Uterus (tissue), 4 donors: ENCODE measurements around the gene S100A3. TPM values are rescaled to one million over a fixed set of nuclear protein-coding genes. Genes with fewer than 3 reads are reported as not detected.

Experiments
- DNase-seq, 2 donors: peaks; one replicate each; pipeline ENCODE4 v3.0.0-alpha.2; 2019 to 2020
- H3K27ac ChIP-seq, 2 donors: fragments of 200-600 bp; sonication (generic); 1 replicate in 1 of 2; 2 replicates in 1 of 2; pipeline ENCODE4 v1.5.1; 2016 to 2018
- H3K27me3 ChIP-seq, 2 donors: fragments of 200-600 bp; sonication (generic); one replicate each; pipeline ENCODE4 v1.5.1; 2018 to 2019; ENCODE audit warnings: control low read depth in 1 of 2
- H3K36me3 ChIP-seq, 2 donors: fragments of 200-600 bp; sonication (generic); one replicate each; pipeline ENCODE4 v1.5.1; 2019; ENCODE audit warnings: control low read depth in 1 of 2
- H3K4me1 ChIP-seq, 2 donors: fragments of 200-600 bp; sonication (generic); one replicate each; pipeline ENCODE4 v1.5.1; 2018 to 2019; ENCODE audit warnings: control low read depth in 1 of 2
- H3K4me3 ChIP-seq, 2 donors: fragments of 200-600 bp; sonication (generic); 1 replicate in 1 of 2; 2 replicates in 1 of 2; pipeline ENCODE4 v1.5.1; 2018 to 2019; ENCODE audit warnings: mild to moderate bottlenecking in 1 of 2
- H3K9me3 ChIP-seq, 2 donors: fragments of 200-600 bp; sonication (generic); one replicate each; pipeline ENCODE4 v1.5.1; 2019; ENCODE audit warnings: control low read depth in 1 of 2
- POLR2A ChIP-seq, 2 donors: fragments of 450-650 bp; IDR thresholded peaks; one replicate each; pipeline ENCODE4 v1.6.1; 2016; ENCODE audit warnings: antibody characterized with exemption in 2 of 2, mild to moderate bottlenecking in 1 of 2, moderate library complexity in 1 of 2
- intact Hi-C: fragments of 100-400 bp; cut with DNase I; formaldehyde crosslinking; loops from one replicate; pipeline ENCODE4 v1.15.1; 2023; ENCODE audit warnings: low total_unique reads
- total RNA-seq, 4 donors: library from RNA; depleted of rRNA in 3 of 4; stranded (reverse); fragments of >200 nt in 3 of 4; gene quantifications; one replicate each; pipeline versions ENCODE4 v1.1.0 to v1.2.4, GENCODE V29; 2014 to 2023
- TF ChIP-seq, protein P1 (sequence below), 4 experiments: fragments of 200-600 bp in 2 of 4; fragments of 450-650 bp in 2 of 4; sonication (generic) in 2 of 4; IDR thresholded peaks; one replicate each; pipeline ENCODE4 v1.5.1; 2016 to 2019; ENCODE audit warnings: antibody characterized with exemption in 4 of 4, mild to moderate bottlenecking in 2 of 4, moderate library complexity in 1 of 4
- donor health status: DM: yes; HTN: yes; CAD: no.

S100A3 gene
- total RNA-seq, 4 donors from 2014 or later, result 1.2 to 3.7 TPM; not detected in 2

DNA sequence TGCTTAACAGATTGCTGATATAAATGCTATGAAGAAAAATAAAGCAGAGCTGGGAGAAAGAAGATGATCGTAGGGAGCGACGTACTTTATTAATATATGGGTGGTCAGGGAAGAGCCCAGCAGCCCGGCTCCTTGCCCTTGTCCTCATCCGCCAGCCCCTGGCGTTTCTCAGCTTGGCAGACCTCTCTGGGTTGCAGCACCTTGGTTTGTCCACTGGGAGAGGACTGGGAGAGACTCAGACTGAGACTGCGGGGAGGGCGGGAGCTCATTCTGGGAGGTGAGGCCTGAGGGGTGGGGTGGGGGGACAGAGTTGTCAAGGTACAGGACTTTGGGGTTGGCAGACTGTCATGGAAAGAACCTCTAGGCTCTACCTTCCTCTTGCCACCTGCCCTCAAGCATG, 3.3 kb upstream of the S100A3 start:
- Histone ChIP-seq H3K4me1 (peaks cover 0 to 18% of the 10 kb centered on the region in 2 donors), H3K9me3 (no peaks in the 10 kb centered on the region), H3K4me3 (no peak overlapping the region), H3K27ac (no peak overlapping the region), H3K27me3 (no peaks in the 10 kb centered on the region), H3K36me3 (no peaks in the 10 kb centered on the region)
- intact Hi-C loops, result no loop called here
- TF ChIP-seq POLR2A (IDR thresholded peaks at IDR 0.05), result no peak
- TF ChIP-seq, protein P1, sequence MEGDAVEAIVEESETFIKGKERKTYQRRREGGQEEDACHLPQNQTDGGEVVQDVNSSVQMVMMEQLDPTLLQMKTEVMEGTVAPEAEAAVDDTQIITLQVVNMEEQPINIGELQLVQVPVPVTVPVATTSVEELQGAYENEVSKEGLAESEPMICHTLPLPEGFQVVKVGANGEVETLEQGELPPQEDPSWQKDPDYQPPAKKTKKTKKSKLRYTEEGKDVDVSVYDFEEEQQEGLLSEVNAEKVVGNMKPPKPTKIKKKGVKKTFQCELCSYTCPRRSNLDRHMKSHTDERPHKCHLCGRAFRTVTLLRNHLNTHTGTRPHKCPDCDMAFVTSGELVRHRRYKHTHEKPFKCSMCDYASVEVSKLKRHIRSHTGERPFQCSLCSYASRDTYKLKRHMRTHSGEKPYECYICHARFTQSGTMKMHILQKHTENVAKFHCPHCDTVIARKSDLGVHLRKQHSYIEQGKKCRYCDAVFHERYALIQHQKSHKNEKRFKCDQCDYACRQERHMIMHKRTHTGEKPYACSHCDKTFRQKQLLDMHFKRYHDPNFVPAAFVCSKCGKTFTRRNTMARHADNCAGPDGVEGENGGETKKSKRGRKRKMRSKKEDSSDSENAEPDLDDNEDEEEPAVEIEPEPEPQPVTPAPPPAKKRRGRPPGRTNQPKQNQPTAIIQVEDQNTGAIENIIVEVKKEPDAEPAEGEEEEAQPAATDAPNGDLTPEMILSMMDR (IDR thresholded peaks at IDR 0.05), result no peak
- peak in 1 of 2 donors; percentile 12 for DNase-seq

GRCh38 chr1:153550827-153551500, 1.9 kb upstream of the S100A3 start:
- Histone ChIP-seq H3K4me1 (peaks cover 0 to 25% of the 10 kb centered on the region in 2 donors), H3K27me3 (no peaks in the 10 kb centered on the region), H3K9me3 (no peaks in the 10 kb centered on the region), H3K4me3 (no peak overlapping the region), H3K36me3 (no peaks in the 10 kb centered on the region), H3K27ac (no peak overlapping the region)
- DNase-seq, result peak in 1 of 2 donors; percentile 12
- intact Hi-C loops, result no loop called here
- TF ChIP-seq, protein P1 (IDR thresholded peaks at IDR 0.05), result no peak
- no peak for TF ChIP-seq POLR2A (IDR thresholded peaks at IDR 0.05)

- intact Hi-C loops, result no loop called here
- Histone ChIP-seq H3K27ac (peak overlapping the region; percentile 53 to 94), H3K36me3 (no peaks in the 10 kb centered on the region), H3K27me3 (no peaks in the 10 kb centered on the region), H3K4me1 (peaks cover 5 to 28% of the 10 kb centered on the region in 2 donors), H3K4me3 (no peak overlapping the region), H3K9me3 (no peaks in the 10 kb centered on the region)
- no peak for DNase-seq
- TF ChIP-seq, protein P1 (IDR thresholded peaks at IDR 0.05), result no peak
- no peak for TF ChIP-seq POLR2A (IDR thresholded peaks at IDR 0.05)
Measured at GRCh38 chr1:153550398-153550758, 1.3 kb upstream of the S100A3 start.

DNA sequence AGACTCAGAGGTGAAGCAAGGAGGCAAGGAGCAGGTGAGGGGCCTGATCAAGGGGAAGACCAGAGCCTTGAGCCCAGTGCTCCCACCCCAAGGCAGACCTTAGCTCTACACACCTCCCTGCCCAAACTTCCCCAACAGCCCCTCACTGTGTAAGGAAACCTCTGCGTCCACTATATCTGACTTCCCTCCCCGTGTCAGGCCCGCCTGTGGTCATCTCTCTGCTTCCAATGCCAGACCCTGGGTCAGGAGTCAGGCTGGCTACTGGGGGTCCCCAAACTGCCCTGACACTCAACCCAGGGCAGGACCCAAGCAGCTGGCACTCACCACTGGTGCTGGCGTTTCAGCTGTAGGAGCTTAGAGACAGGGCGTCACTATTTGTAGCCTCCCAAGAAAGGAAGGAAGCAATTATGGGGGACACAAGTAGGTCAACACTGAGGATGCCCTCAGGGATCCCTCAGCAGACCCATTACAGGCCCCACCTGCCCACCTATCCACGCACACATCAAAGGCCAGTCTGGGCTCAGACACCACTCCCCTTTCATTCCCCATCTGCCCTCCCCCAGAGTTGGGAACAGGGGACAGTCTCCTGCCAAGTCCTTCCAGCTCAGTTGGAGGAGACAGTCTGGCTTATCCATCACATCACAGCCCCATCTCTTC, 811 bp upstream of the S100A3 start:
- H3K4me1 ChIP-seq, result peaks cover 5 to 31% of the 10 kb centered on the region in 2 donors
- intact Hi-C loops, result no loop called here

More for the DNA sequence above, 811 bp upstream of the S100A3 start:
- H3K9me3 ChIP-seq, result no peaks in the 10 kb centered on the region
- TF ChIP-seq, protein P1 (IDR thresholded peaks at IDR 0.05), result no peak
- TF ChIP-seq POLR2A (IDR thresholded peaks at IDR 0.05), result no peak
- H3K27me3 ChIP-seq, result no peaks in the 10 kb centered on the region
- no peak overlapping the region for H3K4me3 ChIP-seq
- no peaks in the 10 kb centered on the region for H3K36me3 ChIP-seq
- peak in 1 of 2 donors; percentile 18 for DNase-seq
- peak overlapping the region; percentile 53 to 94 for H3K27ac ChIP-seq
